SK-N-SH treated with all-trans-retinoic acid at 6 μM for 48 hours (cell line): ENCODE results near the gene SYNGR1.

ENCODE experiments used
- PATZ1 ChIP-seq: fragments of 250-450 bp; sonication (Bioruptor Pico); IDR thresholded peaks from 2 replicates; pipeline ENCODE4 v1.8.0; 2020; ENCODE audit warnings: mild to moderate bottlenecking, moderate library complexity, borderline replicate concordance
- SNAI2 ChIP-seq: fragments of 250-450 bp; sonication (Bioruptor Pico); IDR thresholded peaks from 2 replicates; pipeline ENCODE4 v1.5.0; 2020; ENCODE audit warnings: mild to moderate bottlenecking, moderate library complexity
- TSHZ2 ChIP-seq: fragments of 250-450 bp; sonication (Bioruptor Pico); IDR thresholded peaks from 2 replicates; pipeline ENCODE4 v1.5.0; 2020; ENCODE audit warnings: mild to moderate bottlenecking, moderate library complexity
- ZFP30 ChIP-seq: fragments of 450-650 bp; formaldehyde crosslinking; IDR thresholded peaks from 2 replicates; pipeline ENCODE4 v1.5.0; 2022; ENCODE audit warnings: mild to moderate bottlenecking, moderate library complexity

GRCh38 chr22:39313258-39314001 is 36.4 kb upstream of the SYNGR1 start:
- TF ChIP-seq TSHZ2 (CRISPR knock-in tag) (no peak), PATZ1 (CRISPR knock-in tag) (no peak), SNAI2 (CRISPR knock-in tag) (no peak), ZFP30 (CRISPR knock-in tag) (no peak)
